GM12801 (cell line): ENCODE data around the gene NDUFA3.

ENCODE experiments used
- CTCF ChIP-seq: IDR thresholded peaks from one replicate; pipeline ENCODE4 v1.5.1; 2011; ENCODE audit warnings: control low read depth; ENCODE audit not compliant: insufficient read length; ENCODE audit errors: extremely low read depth

The NDUFA3 gene

GRCh38 chr19:54104998-54105715 lies 2.5 kb downstream of the NDUFA3 start:
- no peak for TF ChIP-seq CTCF

GRCh38 chr19:54105796-54106195 lies 3.1 kb downstream of the NDUFA3 start:
- no peak for TF ChIP-seq CTCF

GRCh38 chr19:54106716-54107115 lies 4.1 kb downstream of the NDUFA3 start:
- no peak for TF ChIP-seq CTCF

GRCh38 chr19:54107876-54108490 lies 5.3 kb downstream of the NDUFA3 start:
- TF ChIP-seq CTCF, result no peak

- no peak for TF ChIP-seq CTCF
These were observed 5.8 kb downstream of the NDUFA3 start for GRCh38 chr19:54108496-54108895.

- no peak for TF ChIP-seq CTCF
These were observed 7.0 kb downstream of the NDUFA3 start for GRCh38 chr19:54109651-54110050.

- no peak for TF ChIP-seq CTCF
These were observed 11.9 kb downstream of the NDUFA3 start for GRCh38 chr19:54114340-54115108.
